HepG2 (cell line): ENCODE results near the gene ENTHD1. TPM values are rescaled to one million over a fixed set of nuclear protein-coding genes. Genes with fewer than 3 reads are reported as not detected.
A peak's percentile ranks its signal among the peaks of the same experiment; 100 is the strongest.

Experiments
- ATAC-seq: fragments of 200-7000 bp; cut with Tn5 transposase; 3 replicates; pipeline ENCODE4 v1.9.1; 2020; ENCODE audit warnings: mild to moderate bottlenecking, moderate library complexity
- Bru-seq: library from RNA; stranded (reverse); fragments of 400-500 nt; gene quantifications from one replicate; lab custom pipeline; 2021; lab: Mats Ljungman, UMichigan
- BruChase-seq, 2 experiments: library from RNA; stranded (reverse); fragments of 400-500 nt; gene quantifications; one replicate each; lab custom pipeline; 2021; lab: Mats Ljungman, UMichigan
- BruUV-seq: library from RNA; stranded (reverse); fragments of 400-500 nt; replicated peaks from 2 replicates; lab custom pipeline; 2021; lab: Mats Ljungman, UMichigan
- CTCF ChIA-PET: fragments of 300-600 bp; formaldehyde crosslinking; extraction: SDS; loops from one replicate; lab custom pipeline; 2021; ENCODE audit warnings: low total read pairs, inconsistent platforms, low intra/inter-chr PET ratio; lab: Yijun Ruan, JAX
- POLR2A ChIA-PET: fragments of 350-600 bp; sonication (Branson Sonifier 250); formaldehyde crosslinking; loops from one replicate; lab custom pipeline; 2020; ENCODE audit warnings: antibody characterized with exemption, inconsistent platforms; lab: Yijun Ruan, JAX
- DNase-seq: peaks from one replicate; pipeline ENCODE4 v3.0.0-alpha.2; 2015; ENCODE audit warnings: low spot score
- FAIRE-seq: peaks from 3 replicates; lab custom pipeline; 2011; peaks lifted over from hg19 to GRCh38; lab: Jason Lieb, UNC
- H2AFZ ChIP-seq: one replicate; pipeline ENCODE4 v1.6.1; 2011; ENCODE audit warnings: low read length, inconsistent platforms
- H3K27ac ChIP-seq: fragments of 300-600 bp; 3 replicates; pipeline ENCODE4 v1.8.0; 2011; ENCODE audit warnings: mixed run types, mild to moderate bottlenecking, mixed read lengths, low read length, inconsistent platforms; ENCODE audit not compliant: insufficient read depth; ENCODE audit errors: extremely low read length
- H3K27me3 ChIP-seq, 2 experiments: fragments of 200-600 bp in 1 of 2; 2 replicates in 1 of 2; 3 replicates in 1 of 2; pipeline versions ENCODE4 v1.6.0 to v1.8.0; 2011; ENCODE audit warnings: low read length in 2 of 2, mild to moderate bottlenecking in 2 of 2, moderate library complexity in 2 of 2, inconsistent platforms in 1 of 2; ENCODE audit not compliant: insufficient read depth in 2 of 2, control insufficient read depth in 1 of 2
- H3K36me3 ChIP-seq, 2 experiments: fragments of 200-600 bp in 1 of 2; replicated peaks in 1 of 2; 2 replicates in 1 of 2; 3 replicates in 1 of 2; pipeline versions ENCODE4 v1.5.1 to v1.8.0; 2011; ENCODE audit warnings: low read length in 2 of 2, inconsistent platforms in 1 of 2; ENCODE audit not compliant: insufficient read depth in 2 of 2, control insufficient read depth in 1 of 2
- H3K4me1 ChIP-seq: 2 replicates; pipeline ENCODE4 v1.5.1; 2012; ENCODE audit warnings: low read length, inconsistent platforms; ENCODE audit not compliant: insufficient read depth
- H3K4me2 ChIP-seq: 2 replicates; pipeline ENCODE4 v1.6.0; 2011; ENCODE audit warnings: low read depth, low read length, inconsistent platforms
- H3K4me3 ChIP-seq, 3 experiments: fragments of 200-600 bp in 1 of 3; sonication (generic), shearing (Covaris generic) in 1 of 3; replicated peaks in 1 of 3; 2 replicates each; pipeline ENCODE4 v1.5.1; 2011 to 2016; ENCODE audit warnings: low read length in 3 of 3, inconsistent platforms in 2 of 3, low read depth in 2 of 3, mild to moderate bottlenecking in 2 of 3, control low read depth in 1 of 3, mixed read lengths in 1 of 3; ENCODE audit not compliant: insufficient read depth in 1 of 3
- H3K79me2 ChIP-seq: one replicate; pipeline ENCODE4 v1.6.1; 2011; ENCODE audit warnings: low read length, inconsistent platforms; ENCODE audit not compliant: insufficient read depth
- H3K9ac ChIP-seq: 2 replicates; pipeline ENCODE4 v1.6.0; 2011; ENCODE audit warnings: mild to moderate bottlenecking, low read depth, low read length, inconsistent platforms; ENCODE audit not compliant: insufficient read depth
- H3K9me3 ChIP-seq: 2 replicates; pipeline ENCODE4 v1.5.1; 2012; ENCODE audit warnings: mild to moderate bottlenecking, low read length
- H4K20me1 ChIP-seq: 2 replicates; pipeline ENCODE4 v1.6.0; 2011; ENCODE audit warnings: inconsistent platforms, mild to moderate bottlenecking, low read length, moderate library complexity; ENCODE audit not compliant: insufficient read depth
- CREB1 ChIP-seq, 2 experiments: fragments of 450-650 bp in 1 of 2; IDR thresholded peaks; 2 replicates each; pipeline ENCODE4 v1.6.1; 2016 to 2017; ENCODE audit warnings: control low read depth in 1 of 2, mild to moderate bottlenecking in 1 of 2, missing compliant biosample characterization in 1 of 2, missing genetic modification characterization in 1 of 2
- SRF ChIP-seq: IDR thresholded peaks from 2 replicates; pipeline ENCODE4 v1.6.1; 2011; ENCODE audit warnings: mild to moderate bottlenecking, low read depth, low read length, moderate library complexity
- WGBS: methylation state at CpG from one replicate; pipeline ENCODE4 v1.1.6; 2017; ENCODE audit warnings: low lambda C conversion rate; 5-methylcytosine and 5-hydroxymethylcytosine counted together
- in situ Hi-C: cut with HindIII; loops from 2 replicates; pipeline ENCODE4 v1.10.0; 2017; ENCODE audit warnings: low pct_unique_long_range_greater_than_20kb; ENCODE audit not compliant: extremely low pct_ligation_motif_present
- intact Hi-C: fragments of 100-400 bp; cut with micrococcal nuclease; formaldehyde crosslinking; loops from one replicate; pipeline ENCODE4 v1.10.0; 2022; ENCODE audit not compliant: unreplicated experiment
- long read RNA-seq, 2 experiments: library from RNA in 1 of 2; library from polyadenylated mRNA in 1 of 2; stranded (forward) in 1 of 2; unstranded in 1 of 2; transcript quantifications; one replicate each; pipeline ENCODE4 v2.0.0, GENCODE V29; 2019 to 2022
- polyA minus RNA-seq, 3 experiments: library from RNA; depleted of rRNA, polyadenylated mRNA; stranded (reverse); fragments of >200 nt; gene quantifications; 2 replicates each; pipeline ENCODE4 v1.2.3, GENCODE V29; 2011; ENCODE audit warnings: low replicate concordance in 1 of 3
- polyA plus RNA-seq, 8 experiments: library from polyadenylated mRNA; depleted of rRNA in 3 of 8; stranded (reverse) in 7 of 8; unstranded in 1 of 8; fragments of >200 nt; fragmentation: Illumina TruSeq in 4 of 8; extraction: Trizol in 4 of 8; gene quantifications; 2 replicates each; pipeline versions ENCODE4 v1.2.1 to v1.2.3, GENCODE V29; 2011 to 2016; ENCODE audit warnings: low read depth in 4 of 8, missing spikeins in 1 of 8, mixed read lengths in 1 of 8; ENCODE audit not compliant: insufficient read depth in 1 of 8
- total RNA-seq, 5 experiments: library from RNA; depleted of rRNA; stranded (reverse); fragments of >200 nt; fragmentation: Illumina TruSeq; extraction: Trizol; gene quantifications; 2 replicates each; pipeline ENCODE4 v1.2.3, GENCODE V29; 2016; ENCODE audit warnings: low read depth in 1 of 5

ENTHD1 gene, protein sequence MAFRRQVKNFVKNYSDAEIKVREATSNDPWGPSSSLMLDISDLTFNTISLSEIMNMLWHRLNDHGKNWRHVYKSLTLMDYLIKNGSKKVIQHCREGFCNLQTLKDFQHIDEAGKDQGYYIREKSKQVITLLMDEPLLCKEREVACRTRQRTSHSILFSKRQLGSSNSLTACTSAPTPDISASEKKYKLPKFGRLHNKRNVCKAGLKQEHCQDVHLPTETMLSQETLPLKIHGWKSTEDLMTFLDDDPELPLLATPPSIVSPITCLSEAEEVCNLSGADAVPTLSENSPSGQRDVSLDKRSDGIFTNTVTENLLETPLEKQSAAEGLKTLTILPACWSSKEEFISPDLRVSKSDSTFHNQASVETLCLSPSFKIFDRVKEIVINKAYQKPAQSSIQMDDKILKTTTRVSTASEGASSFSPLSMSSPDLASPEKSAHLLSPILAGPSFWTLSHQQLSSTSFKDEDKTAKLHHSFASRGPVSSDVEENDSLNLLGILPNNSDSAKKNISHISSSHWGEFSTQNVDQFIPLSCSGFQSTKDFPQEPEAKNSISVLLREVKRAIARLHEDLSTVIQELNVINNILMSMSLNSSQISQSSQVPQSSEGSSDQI
- total RNA-seq (2016; rRNA removed; fragmentation: Illumina TruSeq; extraction: Trizol): not detected in 2 replicates
- total RNA-seq (2016; cell fraction: cytosol; rRNA removed; fragmentation: Illumina TruSeq; extraction: Trizol; ENCODE audit: low read depth): not detected in 2 replicates
- total RNA-seq (2016; cell fraction: insoluble cytoplasmic fraction; rRNA removed; fragmentation: Illumina TruSeq; extraction: Trizol): not detected in 2 replicates
- not detected in 2 replicates for total RNA-seq (2016; cell fraction: membrane; rRNA removed; fragmentation: Illumina TruSeq; extraction: Trizol)
- total RNA-seq (2016; cell fraction: nucleus; rRNA removed; fragmentation: Illumina TruSeq; extraction: Trizol): not detected in 2 replicates
- not detected in 2 replicates for polyA plus RNA-seq (2011; rRNA removed)
- polyA plus RNA-seq (2011; cell fraction: cytosol; rRNA removed): not detected in 2 replicates
- polyA plus RNA-seq (2011; cell fraction: nucleus; rRNA removed): not detected in 2 replicates
- polyA plus RNA-seq (2012): not detected in 2 replicates
- not detected in 2 replicates for polyA plus RNA-seq (2016; cell fraction: cytosol; fragmentation: Illumina TruSeq; extraction: Trizol; ENCODE audit: low read depth)
- polyA plus RNA-seq (2016; cell fraction: insoluble cytoplasmic fraction; fragmentation: Illumina TruSeq; extraction: Trizol; ENCODE audit: low read depth): not detected in 2 replicates
- not detected in 2 replicates for polyA plus RNA-seq (2016; cell fraction: membrane; fragmentation: Illumina TruSeq; extraction: Trizol; ENCODE audit: low read depth)
- polyA plus RNA-seq (2016; cell fraction: nucleus; fragmentation: Illumina TruSeq; extraction: Trizol; ENCODE audit: insufficient read depth, low read depth): not detected in 2 replicates
- polyA minus RNA-seq (2011; rRNA and poly(A)+ RNA removed; ENCODE audit: low replicate concordance): not detected in 2 replicates
- polyA minus RNA-seq (2011; cell fraction: cytosol; rRNA and poly(A)+ RNA removed): not detected in 2 replicates
- polyA minus RNA-seq (2011; cell fraction: nucleus; rRNA and poly(A)+ RNA removed): not detected in 2 replicates
- Bru-seq, nascent RNA: percentile 0 among the genes with signal in this experiment
- not detected for BruChase-seq, experiment 1, labeled RNA remaining after a 6-hour chase
- not detected for BruChase-seq, experiment 2, labeled RNA remaining after a 2-hour chase
- long read RNA-seq, experiment 1: 0 reads
- long read RNA-seq, experiment 2: 0 reads

DNA sequence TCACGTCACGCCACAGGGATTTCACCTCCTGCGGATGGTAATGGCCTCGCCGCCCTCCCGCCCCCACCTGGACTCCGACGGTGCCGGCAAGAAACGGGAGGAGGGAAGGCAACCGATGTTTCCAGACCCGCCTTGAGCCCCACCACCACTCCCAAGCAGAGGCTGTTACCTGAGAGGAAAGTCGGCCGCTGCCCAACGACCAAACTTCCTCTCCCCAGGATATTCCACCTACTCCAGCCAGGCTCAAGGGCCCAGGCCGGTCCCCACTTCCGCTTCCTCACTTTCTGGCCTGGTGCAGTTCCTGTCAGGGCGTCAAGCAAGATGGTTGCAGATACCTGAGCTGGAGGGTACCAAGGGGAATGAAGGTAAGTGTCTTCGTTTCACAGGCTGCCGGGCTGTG, at the start of gene ENTHD1:
ENTHD1 (minus strand) TSS at position 235 of the 400 bp plus-strand sequence. CDS start 6,012 bp downstream, outside the sequence.
- CTCF ChIA-PET: no interaction called here

More for the DNA sequence above, at the start of gene ENTHD1:
- no peak for ATAC-seq
- in situ Hi-C loops: no loop called here
- POLR2A ChIA-PET: no interaction called here
- no peak within 1 kb of the TSS for H3K4me2 ChIP-seq
- 39% methylated on average over 5 of the region's 20 CpGs for WGBS
- no peaks in the 10 kb centered on the region for H3K9me3 ChIP-seq
- no TSS peak for BruUV-seq
- H3K79me2 ChIP-seq: no peaks in the 10 kb centered on the region
- H2AFZ ChIP-seq: no peak within 1 kb of the TSS
- TF ChIP-seq CREB1 (IDR thresholded peaks at IDR 0.05) (0 out of 2 replicates have a peak, but pooled peaks have one; percentile 6), CREB1 (CRISPR knock-in tag; IDR thresholded peaks at IDR 0.05) (no peak), SRF (no peak)
- TF ChIP-seq, all 625 proteins: peak for 1
- FAIRE-seq (no peak), DNase-seq (no peak)
- H3K27ac ChIP-seq: no peak within 1 kb of the TSS
- H4K20me1 ChIP-seq: no peaks in the 10 kb centered on the region
- no peaks in the 10 kb centered on the region for H3K36me3 ChIP-seq
- peaks cover 0 to 11% of the 10 kb centered on the region in 2 experiments; a peak in 1 of 5 replicates for H3K27me3 ChIP-seq
- H3K4me1 ChIP-seq: no peaks in the 10 kb centered on the region
- no peak within 1 kb of the TSS for H3K9ac ChIP-seq
- H3K4me3 ChIP-seq: no peak within 1 kb of the TSS
- intact Hi-C loops: no loop called here
